SK-N-SH (cell line): ENCODE measurements around the gene CCDC68. TPM values are rescaled to one million over a fixed set of nuclear protein-coding genes. Genes with fewer than 3 reads are reported as not detected.

Source experiments
- CTCF ChIA-PET: fragments of 300-600, 350-600 bp; formaldehyde crosslinking; extraction: SDS; loops from one replicate; lab custom pipeline; 2021; lab: Yijun Ruan, JAX
- POLR2A ChIA-PET: fragments of 350-600 bp; sonication (Branson Sonifier 250); formaldehyde crosslinking; extraction: SDS; loops from one replicate; lab custom pipeline; 2020; ENCODE audit warnings: antibody characterized with exemption, inconsistent platforms; lab: Yijun Ruan, JAX
- DNase-seq: peaks from one replicate; pipeline ENCODE4 v3.0.0; 2012
- H2AFZ ChIP-seq: fragments of 200-600 bp; sonication (generic); 2 replicates; pipeline ENCODE4 v1.8.1; 2016; ENCODE audit warnings: antibody characterized with exemption, mild to moderate bottlenecking, low read depth
- H3F3A ChIP-seq: fragments of 200-600 bp; sonication (generic); replicated peaks from 2 replicates; pipeline ENCODE3; 2016; ENCODE audit warnings: antibody characterized with exemption, mild to moderate bottlenecking; ENCODE audit not compliant: insufficient read depth
- H3K27ac ChIP-seq, 2 experiments: fragments of 200-500 bp in 1 of 2; fragments of 200-600 bp in 1 of 2; sonication (Bioruptor generic) in 1 of 2; sonication (generic), shearing (Covaris generic) in 1 of 2; 2 replicates each; pipeline versions ENCODE4 v1.5.1 to v1.6.1; 2014 to 2016; ENCODE audit warnings: low read depth in 2 of 2, inconsistent platforms in 1 of 2, low read length in 1 of 2, mild to moderate bottlenecking in 1 of 2, mixed read lengths in 1 of 2
- H3K27me3 ChIP-seq: fragments of 200-600 bp; sonication (generic), shearing (Covaris generic); 2 replicates; pipeline ENCODE4 v1.6.1; 2016; ENCODE audit warnings: mixed run types; ENCODE audit not compliant: insufficient read depth
- H3K36me3 ChIP-seq, 2 experiments: fragments of 200-500 bp in 1 of 2; fragments of 200-600 bp in 1 of 2; sonication (Bioruptor generic) in 1 of 2; sonication (generic) in 1 of 2; replicated peaks in 1 of 2; 2 replicates each; pipeline versions ENCODE3 to v1.5.1; 2014 to 2016; ENCODE audit warnings: low read length in 1 of 2, mild to moderate bottlenecking in 1 of 2; ENCODE audit not compliant: insufficient read depth in 2 of 2, control insufficient read depth in 1 of 2
- H3K4me1 ChIP-seq, 2 experiments: fragments of 200-500 bp in 1 of 2; fragments of 200-600 bp in 1 of 2; sonication (Bioruptor generic) in 1 of 2; sonication (generic), shearing (Covaris generic) in 1 of 2; 2 replicates each; pipeline versions ENCODE4 v1.5.1 to v1.6.1; 2014 to 2016; ENCODE audit warnings: low read depth in 1 of 2, low read length in 1 of 2, mixed run types in 1 of 2; ENCODE audit not compliant: insufficient read depth in 2 of 2, control insufficient read depth in 1 of 2
- H3K4me2 ChIP-seq: fragments of 200-600 bp; sonication (generic), shearing (Covaris generic); 2 replicates; pipeline ENCODE4 v1.6.1; 2017; ENCODE audit warnings: mixed run types
- H3K4me3 ChIP-seq, 2 experiments: fragments of 200-500 bp in 1 of 2; fragments of 200-600 bp in 1 of 2; sonication (Bioruptor generic) in 1 of 2; sonication (generic), shearing (Covaris generic) in 1 of 2; 2 replicates each; pipeline versions ENCODE4 v1.5.1 to v1.8.1; 2014 to 2016; ENCODE audit warnings: low read depth in 2 of 2, inconsistent platforms in 1 of 2, low read length in 1 of 2, mild to moderate bottlenecking in 1 of 2, mixed read lengths in 1 of 2, moderate library complexity in 1 of 2
- H3K79me2 ChIP-seq: fragments of 200-600 bp; sonication (generic); 2 replicates; pipeline ENCODE4 v1.8.1; 2017; ENCODE audit warnings: mild to moderate bottlenecking; ENCODE audit not compliant: insufficient read depth
- H3K9ac ChIP-seq: fragments of 200-600 bp; sonication (generic); 2 replicates; pipeline ENCODE4 v1.6.1; 2017; ENCODE audit warnings: mixed run types
- H3K9me2 ChIP-seq: fragments of 200-600 bp; sonication (generic); 2 replicates; pipeline ENCODE4 v1.6.1; 2017; ENCODE audit warnings: mixed run types
- H3K9me3 ChIP-seq: fragments of 200-600 bp; sonication (generic); 2 replicates; pipeline ENCODE4 v1.6.1; 2017; ENCODE audit warnings: mixed run types, mild to moderate bottlenecking, moderate library complexity
- H4K20me1 ChIP-seq: fragments of 200-600 bp; sonication (generic); 2 replicates; pipeline ENCODE4 v1.6.1; 2017; ENCODE audit warnings: mild to moderate bottlenecking, mixed run types; ENCODE audit not compliant: insufficient read depth
- CHD2 ChIP-seq: fragments of 150-350 bp; IDR thresholded peaks from 2 replicates; pipeline ENCODE4 v1.6.1; 2018; ENCODE audit warnings: low read length; ENCODE audit not compliant: partially characterized antibody
- CTCF ChIP-seq: fragments of 200-600 bp; sonication (generic); IDR thresholded peaks from 2 replicates; pipeline ENCODE4 v1.6.1; 2017; ENCODE audit warnings: antibody characterized with exemption, mild to moderate bottlenecking, moderate library complexity
- EZH2phosphoT487 ChIP-seq: fragments of 200-600 bp; sonication (generic); IDR thresholded peaks from 2 replicates; pipeline ENCODE4 v1.6.1; 2017; ENCODE audit warnings: low read depth, mixed run types, mild to moderate bottlenecking, antibody characterized with exemption, moderate library complexity, borderline replicate concordance
- FOXM1 ChIP-seq: IDR thresholded peaks from 2 replicates; pipeline ENCODE4 v1.4.0; 2012; ENCODE audit warnings: low read depth, mild to moderate bottlenecking
- GATA2 ChIP-seq: sonication (generic); formaldehyde crosslinking; IDR thresholded peaks from 2 replicates; pipeline ENCODE4 v1.5.0; 2020; ENCODE audit warnings: mild to moderate bottlenecking, missing genetic modification reagents
- JUND ChIP-seq: IDR thresholded peaks from 2 replicates; pipeline ENCODE4 v1.4.0; 2012
- MEF2A ChIP-seq: IDR thresholded peaks from 2 replicates; pipeline ENCODE4 v1.4.0; 2012; ENCODE audit warnings: low read depth, borderline replicate concordance
- MXI1 ChIP-seq: IDR thresholded peaks from 2 replicates; pipeline ENCODE4 v1.6.1; 2012; ENCODE audit warnings: mild to moderate bottlenecking, low read depth, low read length, improper control_type of control experiment
- NFIC ChIP-seq: IDR thresholded peaks from 2 replicates; pipeline ENCODE4 v1.4.0; 2012; ENCODE audit warnings: borderline replicate concordance
- NRF1 ChIP-seq: IDR thresholded peaks from 2 replicates; pipeline ENCODE4 v1.6.1; 2012; ENCODE audit warnings: low read depth, mild to moderate bottlenecking, low read length
- POLR2AphosphoS5 ChIP-seq: IDR thresholded peaks from 2 replicates; pipeline ENCODE4 v1.6.1; 2012; ENCODE audit warnings: low read depth, low read length
- RCOR1 ChIP-seq: fragments of 150-350 bp; IDR thresholded peaks from 2 replicates; pipeline ENCODE4 v1.6.1; 2017; ENCODE audit warnings: antibody characterized with exemption, low read length
- REST ChIP-seq: IDR thresholded peaks from 2 replicates; pipeline ENCODE4 v1.6.1; 2012; ENCODE audit warnings: mild to moderate bottlenecking, low read depth, low read length, moderate library complexity
- RFX5 ChIP-seq: IDR thresholded peaks from 2 replicates; pipeline ENCODE4 v1.6.1; 2012; ENCODE audit warnings: mild to moderate bottlenecking, improper control_type of control experiment, low read length
- RXRA ChIP-seq: IDR thresholded peaks from 2 replicates; pipeline ENCODE4 v1.4.0; 2012; ENCODE audit warnings: low read depth, mild to moderate bottlenecking, borderline replicate concordance
- SMC3 ChIP-seq: IDR thresholded peaks from 2 replicates; pipeline ENCODE4 v1.6.1; 2012; ENCODE audit warnings: low read depth, low read length, improper control_type of control experiment
- WGBS: methylation state at CpG from one replicate; pipeline ENCODE4 v1.1.6; 2017; ENCODE audit warnings: low lambda C conversion rate; 5-methylcytosine and 5-hydroxymethylcytosine counted together
- polyA plus RNA-seq, 3 experiments: library from polyadenylated mRNA; depleted of rRNA; stranded (reverse); fragments of >200 nt; gene quantifications; 2 replicates each; pipeline ENCODE4 v1.2.3, GENCODE V29; 2012
- TF ChIP-seq, protein P1 (sequence below): IDR thresholded peaks from 2 replicates; pipeline ENCODE4 v1.4.0; 2012; ENCODE audit warnings: low read depth
- TF ChIP-seq, protein P2 (sequence below): IDR thresholded peaks from 2 replicates; pipeline ENCODE4 v1.4.0; 2012; ENCODE audit warnings: low read depth, borderline replicate concordance

The CCDC68 gene
- polyA plus RNA-seq, 1 of the 3 experiments (the other 2 are of a cell fraction), result not detected

- POLR2A ChIA-PET, result no interaction called here
- 85% methylated on average over 3 of the region's 3 CpGs for WGBS
Observed at GRCh38 chr18:54857499-54857898, 101.8 kb downstream of the CCDC68 start.

GRCh38 chr18:54856105-54856646, 103.1 kb downstream of the CCDC68 start:
- H4K20me1 ChIP-seq, result no peaks in the 10 kb centered on the region
- no peaks in the 10 kb centered on the region for H3K79me2 ChIP-seq
- H3K27ac ChIP-seq, result no peak overlapping the region
- no peak for DNase-seq
- no peak overlapping the region for H3K4me2 ChIP-seq
- no peak overlapping the region for H3K4me3 ChIP-seq
- no peaks in the 10 kb centered on the region for H3K9me2 ChIP-seq
- no peaks in the 10 kb centered on the region for H3K9me3 ChIP-seq
- H3K4me1 ChIP-seq, result peaks cover 0 to 2% of the 10 kb centered on the region in 2 experiments; a peak in 1 of 4 replicates
- H3K36me3 ChIP-seq, result no peaks in the 10 kb centered on the region
- no peak overlapping the region for H2AFZ ChIP-seq
- 76% methylated on average over 2 of the region's 2 CpGs for WGBS
- H3K9ac ChIP-seq, result no peak overlapping the region
- ChIA-PET POLR2A (no interaction called here), CTCF (interaction anchor here (1.3 kb wide), 1 partner anchor 18 kb away, joined by 3 read pairs; no protein-coding TSS in a partner anchor)
- H3F3A ChIP-seq, result peaks cover 6% of the 10 kb centered on the region
- no peaks in the 10 kb centered on the region for H3K27me3 ChIP-seq
- TF ChIP-seq, protein P1, sequence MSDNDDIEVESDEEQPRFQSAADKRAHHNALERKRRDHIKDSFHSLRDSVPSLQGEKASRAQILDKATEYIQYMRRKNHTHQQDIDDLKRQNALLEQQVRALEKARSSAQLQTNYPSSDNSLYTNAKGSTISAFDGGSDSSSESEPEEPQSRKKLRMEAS, result no peak
- TF ChIP-seq EZH2phosphoT487, result no peak
- no peak for TF ChIP-seq GATA2 (CRISPR knock-in tag)
- no peak for TF ChIP-seq NFIC
- no peak for TF ChIP-seq POLR2AphosphoS5
- no peak for TF ChIP-seq RFX5
- TF ChIP-seq MEF2A, result no peak
- TF ChIP-seq CHD2, result no peak
- no peak for TF ChIP-seq RCOR1
- TF ChIP-seq RXRA, result no peak
- TF ChIP-seq CTCF, result no peak
- no peak for TF ChIP-seq FOXM1
- TF ChIP-seq, protein P2, sequence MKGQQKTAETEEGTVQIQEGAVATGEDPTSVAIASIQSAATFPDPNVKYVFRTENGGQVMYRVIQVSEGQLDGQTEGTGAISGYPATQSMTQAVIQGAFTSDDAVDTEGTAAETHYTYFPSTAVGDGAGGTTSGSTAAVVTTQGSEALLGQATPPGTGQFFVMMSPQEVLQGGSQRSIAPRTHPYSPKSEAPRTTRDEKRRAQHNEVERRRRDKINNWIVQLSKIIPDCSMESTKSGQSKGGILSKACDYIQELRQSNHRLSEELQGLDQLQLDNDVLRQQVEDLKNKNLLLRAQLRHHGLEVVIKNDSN, result no peak
- no peak for TF ChIP-seq JUND
- no peak for TF ChIP-seq SMC3
- TF ChIP-seq NRF1, result no peak
- TF ChIP-seq REST, result no peak

More at GRCh38 chr18:54857499-54857898, 101.8 kb downstream of the CCDC68 start:
- no peaks in the 10 kb centered on the region for H3K27me3 ChIP-seq
- CTCF ChIA-PET, result interaction anchor here (1.4 kb wide), 1 partner anchor 11 kb away, joined by 4 read pairs; no protein-coding TSS in a partner anchor
- no peak overlapping the region for H2AFZ ChIP-seq
- no peak overlapping the region for H3K27ac ChIP-seq
- no peaks in the 10 kb centered on the region for H3K79me2 ChIP-seq
- TF ChIP-seq POLR2AphosphoS5 (no peak), MEF2A (no peak), EZH2phosphoT487 (no peak), RCOR1 (no peak), MXI1 (no peak), FOXM1 (no peak)
- no peak overlapping the region for H3K9ac ChIP-seq
- H3F3A ChIP-seq, result peaks cover 6% of the 10 kb centered on the region
- no peaks in the 10 kb centered on the region for H3K36me3 ChIP-seq
- H3K4me2 ChIP-seq, result no peak overlapping the region
- peaks cover 0 to 2% of the 10 kb centered on the region in 2 experiments; a peak in 1 of 4 replicates for H3K4me1 ChIP-seq
- no peak for DNase-seq
- no peaks in the 10 kb centered on the region for H3K9me3 ChIP-seq
- H3K9me2 ChIP-seq, result no peaks in the 10 kb centered on the region
- no peak overlapping the region for H3K4me3 ChIP-seq
- H4K20me1 ChIP-seq, result no peaks in the 10 kb centered on the region
